ENCODE data around the gene GLCE. TPM values are rescaled to one million over a fixed set of nuclear protein-coding genes. Genes with fewer than 3 reads are reported as not detected.

Gene GLCE
- total RNA-seq, 1 donor from 2014 or later = 13.6 TPM

DNA sequence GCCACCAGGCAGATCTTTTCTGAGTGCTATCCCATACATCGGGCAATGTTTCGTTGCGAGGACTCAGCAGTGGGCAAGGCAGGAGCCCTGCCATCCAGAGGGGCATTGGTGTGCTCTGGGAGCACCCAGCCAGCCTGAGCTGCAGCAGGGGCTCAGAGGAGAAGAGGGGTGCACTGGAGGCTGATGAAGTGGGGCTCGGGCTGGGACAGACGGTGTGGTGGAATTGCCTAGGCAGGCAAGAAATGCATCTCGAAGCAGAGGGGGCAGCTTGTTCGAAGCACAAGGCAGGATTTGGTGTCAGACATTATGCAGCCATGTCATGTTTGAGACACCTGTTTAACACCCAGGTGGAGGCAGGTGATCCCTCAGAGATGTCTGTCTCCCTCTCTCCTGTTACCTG lies 157.6 kb downstream of the GLCE start:
- H3K9ac ChIP-seq (ENCODE audit: low read length) = no peak overlapping the region
- H3K4me2 ChIP-seq (ENCODE audit: low read length) = no peak overlapping the region
- H2AFZ ChIP-seq (ENCODE audit: low read depth, low read length) = no peak overlapping the region
- no peak overlapping the region for H3K4me3 ChIP-seq (ENCODE audit: insufficient read depth, low read depth, low read length)
- no peak overlapping the region for H3K27ac Mint-ChIP-seq (ENCODE audit: unreplicated experiment)
- H3K79me2 ChIP-seq (ENCODE audit: insufficient read depth, low read length) = no peaks in the 10 kb centered on the region
- H4K20me1 ChIP-seq (ENCODE audit: insufficient read depth, low read length) = no peaks in the 10 kb centered on the region
- FAIRE-seq (no peak), DNase-seq (ENCODE audit: low read depth) (no peak)
- no peaks in the 10 kb centered on the region for H3K4me1 Mint-ChIP-seq (ENCODE audit: low read depth, unreplicated experiment)
- H3K27ac ChIP-seq (ENCODE audit: low read depth, low read length) = no peak overlapping the region
- H3K9me3 ChIP-seq (ENCODE audit: insufficient read depth, low read depth, low read length) = no peaks in the 10 kb centered on the region
- H3K27me3 Mint-ChIP-seq (ENCODE audit: low read depth, unreplicated experiment) = peaks cover 15% of the 10 kb centered on the region
- peaks cover 2% of the 10 kb centered on the region for H3K27me3 ChIP-seq (ENCODE audit: insufficient read depth, low read length)
- no peaks in the 10 kb centered on the region for H3K36me3 ChIP-seq (ENCODE audit: insufficient read depth, low read length)
- H3K4me1 ChIP-seq (ENCODE audit: insufficient read depth, low read length) = no peaks in the 10 kb centered on the region
- peaks cover 2% of the 10 kb centered on the region for H3K9me3 Mint-ChIP-seq (ENCODE audit: unreplicated experiment)
- H3K36me3 Mint-ChIP-seq (ENCODE audit: low read depth, unreplicated experiment) = no peaks in the 10 kb centered on the region
- TF ChIP-seq, protein P1, sequence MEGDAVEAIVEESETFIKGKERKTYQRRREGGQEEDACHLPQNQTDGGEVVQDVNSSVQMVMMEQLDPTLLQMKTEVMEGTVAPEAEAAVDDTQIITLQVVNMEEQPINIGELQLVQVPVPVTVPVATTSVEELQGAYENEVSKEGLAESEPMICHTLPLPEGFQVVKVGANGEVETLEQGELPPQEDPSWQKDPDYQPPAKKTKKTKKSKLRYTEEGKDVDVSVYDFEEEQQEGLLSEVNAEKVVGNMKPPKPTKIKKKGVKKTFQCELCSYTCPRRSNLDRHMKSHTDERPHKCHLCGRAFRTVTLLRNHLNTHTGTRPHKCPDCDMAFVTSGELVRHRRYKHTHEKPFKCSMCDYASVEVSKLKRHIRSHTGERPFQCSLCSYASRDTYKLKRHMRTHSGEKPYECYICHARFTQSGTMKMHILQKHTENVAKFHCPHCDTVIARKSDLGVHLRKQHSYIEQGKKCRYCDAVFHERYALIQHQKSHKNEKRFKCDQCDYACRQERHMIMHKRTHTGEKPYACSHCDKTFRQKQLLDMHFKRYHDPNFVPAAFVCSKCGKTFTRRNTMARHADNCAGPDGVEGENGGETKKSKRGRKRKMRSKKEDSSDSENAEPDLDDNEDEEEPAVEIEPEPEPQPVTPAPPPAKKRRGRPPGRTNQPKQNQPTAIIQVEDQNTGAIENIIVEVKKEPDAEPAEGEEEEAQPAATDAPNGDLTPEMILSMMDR (IDR thresholded peaks at IDR 0.05; ENCODE audit: insufficient read depth, low read depth, low read length) = no peak
- TF ChIP-seq EZH2 (IDR thresholded peaks at IDR 0.05; ENCODE audit: insufficient read depth, low read length) = no peak
- H3K4me3 Mint-ChIP-seq (ENCODE audit: unreplicated experiment) = no peak overlapping the region

DNA sequence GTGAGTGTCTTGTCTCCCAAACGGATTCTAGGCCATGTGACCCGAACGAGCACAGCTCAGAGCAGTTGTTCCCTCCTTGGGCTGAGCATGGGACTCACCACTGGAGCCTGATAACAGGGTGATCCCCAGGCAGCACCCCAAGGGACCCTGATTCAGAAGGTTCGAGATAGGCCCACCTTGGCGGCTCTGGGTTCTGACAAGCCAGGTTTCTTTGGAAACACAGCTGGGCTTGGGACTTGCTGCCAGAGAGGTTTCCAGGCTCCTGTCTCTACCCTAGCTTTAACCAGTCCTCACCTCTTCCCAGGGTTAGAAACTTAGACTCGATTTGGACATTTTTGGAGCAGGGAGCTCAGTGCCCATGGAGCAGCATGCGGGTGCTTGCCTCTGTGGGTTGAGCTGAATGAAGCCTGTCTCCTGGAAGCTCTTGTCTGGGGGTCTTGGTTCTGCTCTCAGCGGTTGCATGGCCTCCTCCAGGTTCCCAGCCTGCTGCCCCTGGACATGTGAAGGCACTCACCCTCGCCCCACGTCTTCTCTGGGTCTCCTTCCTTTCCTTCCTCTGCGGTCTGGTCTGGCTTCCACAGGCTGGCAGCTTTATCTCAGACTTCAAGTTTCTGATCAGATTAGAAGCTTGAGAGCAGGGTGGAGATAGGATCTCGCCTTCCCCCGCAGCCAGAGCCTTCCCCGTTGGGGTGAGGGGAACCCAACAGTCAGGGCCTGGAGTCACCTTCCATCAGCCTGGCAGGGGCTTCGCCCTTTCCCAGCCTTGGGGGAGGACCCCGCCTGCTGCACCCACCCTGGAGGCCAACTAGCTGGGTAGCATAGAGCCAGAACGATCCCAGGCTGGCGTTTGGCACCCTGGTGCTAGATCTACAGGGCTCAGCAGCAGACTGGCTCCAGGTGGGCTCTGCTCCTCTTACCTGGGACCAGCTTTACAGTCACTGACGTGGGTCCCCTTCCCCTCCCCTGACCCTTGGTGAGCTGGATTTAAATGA lies 159.2 kb downstream of the GLCE start:
- no peak overlapping the region for H3K9ac ChIP-seq (ENCODE audit: low read length)
- no peak overlapping the region for H3K27ac ChIP-seq (ENCODE audit: low read depth, low read length)
- H3K27me3 Mint-ChIP-seq (ENCODE audit: low read depth, unreplicated experiment) = peaks cover 21% of the 10 kb centered on the region
- no peaks in the 10 kb centered on the region for H3K4me1 Mint-ChIP-seq (ENCODE audit: low read depth, unreplicated experiment)
- no peak overlapping the region for H3K27ac Mint-ChIP-seq (ENCODE audit: unreplicated experiment)
- no peak overlapping the region for H3K4me2 ChIP-seq (ENCODE audit: low read length)
- no peak for TF ChIP-seq EZH2 (IDR thresholded peaks at IDR 0.05; ENCODE audit: insufficient read depth, low read length)
- TF ChIP-seq, protein P1 (IDR thresholded peaks at IDR 0.05; ENCODE audit: insufficient read depth, low read depth, low read length) = no peak
- H3K4me3 ChIP-seq (ENCODE audit: insufficient read depth, low read depth, low read length) = no peak overlapping the region
- no peak overlapping the region for H3K4me3 Mint-ChIP-seq (ENCODE audit: unreplicated experiment)
- peaks cover 2% of the 10 kb centered on the region for H3K36me3 Mint-ChIP-seq (ENCODE audit: low read depth, unreplicated experiment)
- no peaks in the 10 kb centered on the region for H3K9me3 ChIP-seq (ENCODE audit: insufficient read depth, low read depth, low read length)
- FAIRE-seq (no peak), DNase-seq (ENCODE audit: low read depth) (no peak)
- H3K27me3 ChIP-seq (ENCODE audit: insufficient read depth, low read length) = peaks cover 11% of the 10 kb centered on the region
- H4K20me1 ChIP-seq (ENCODE audit: insufficient read depth, low read length) = no peaks in the 10 kb centered on the region
- no peaks in the 10 kb centered on the region for H3K79me2 ChIP-seq (ENCODE audit: insufficient read depth, low read length)
- no peak overlapping the region for H2AFZ ChIP-seq (ENCODE audit: low read depth, low read length)
- peaks cover 2% of the 10 kb centered on the region for H3K9me3 Mint-ChIP-seq (ENCODE audit: unreplicated experiment)
- no peaks in the 10 kb centered on the region for H3K4me1 ChIP-seq (ENCODE audit: insufficient read depth, low read length)
- H3K36me3 ChIP-seq (ENCODE audit: insufficient read depth, low read length) = no peaks in the 10 kb centered on the region
